ENCODE results near the gene CERS2. TPM values are rescaled to one million over a fixed set of nuclear protein-coding genes. Genes with fewer than 3 reads are reported as not detected.

CERS2 gene
- total RNA-seq, 1 donor from 2014 or later, result 223 TPM

- peaks cover 39% of the 10 kb centered on the region for H3K4me1 Mint-ChIP-seq (ENCODE audit: low read depth)
- H3K4me3 Mint-ChIP-seq (ENCODE audit: unreplicated experiment), result no peak overlapping the region
Measured at GRCh38 chr1:150979092-150980056, 4.7 kb upstream of the CERS2 start.

GRCh38 chr1:150976879-150977694 is 2.5 kb upstream of the CERS2 start:
- peak; percentile 93 for DNase-seq (ENCODE audit: low spot score)
- H3K27ac Mint-ChIP-seq (ENCODE audit: unreplicated experiment), result peak overlapping the region; percentile 91
- H3K36me3 Mint-ChIP-seq (ENCODE audit: low read depth), result no peaks in the 10 kb centered on the region
- H3K27me3 Mint-ChIP-seq (ENCODE audit: low read depth), result no peaks in the 10 kb centered on the region
- peak overlapping the region; percentile 47 for H3K4me3 Mint-ChIP-seq (ENCODE audit: unreplicated experiment)
- peaks cover 52% of the 10 kb centered on the region for H3K4me1 Mint-ChIP-seq (ENCODE audit: low read depth)
- no peak for TF ChIP-seq CTCF (IDR thresholded peaks at IDR 0.05)
- H3K9me3 Mint-ChIP-seq (ENCODE audit: low read depth), result no peaks in the 10 kb centered on the region

More at GRCh38 chr1:150979092-150980056, 4.7 kb upstream of the CERS2 start:
- no peaks in the 10 kb centered on the region for H3K27me3 Mint-ChIP-seq (ENCODE audit: low read depth)
- TF ChIP-seq CTCF (IDR thresholded peaks at IDR 0.05), result peak; percentile 100
- no peaks in the 10 kb centered on the region for H3K9me3 Mint-ChIP-seq (ENCODE audit: low read depth)
- no peak for DNase-seq (ENCODE audit: low spot score)
- no peaks in the 10 kb centered on the region for H3K36me3 Mint-ChIP-seq (ENCODE audit: low read depth)
- H3K27ac Mint-ChIP-seq (ENCODE audit: unreplicated experiment), result no peak overlapping the region

- Mint-ChIP-seq H3K27ac (ENCODE audit: unreplicated experiment) (peak overlapping the region; percentile 91), H3K9me3 (ENCODE audit: low read depth) (no peaks in the 10 kb centered on the region), H3K4me3 (ENCODE audit: unreplicated experiment) (no peak overlapping the region), H3K27me3 (ENCODE audit: low read depth) (no peaks in the 10 kb centered on the region), H3K4me1 (ENCODE audit: low read depth) (peaks cover 56% of the 10 kb centered on the region), H3K36me3 (ENCODE audit: low read depth) (no peaks in the 10 kb centered on the region)
- DNase-seq (ENCODE audit: low spot score), result no peak
- no peak for TF ChIP-seq CTCF (IDR thresholded peaks at IDR 0.05)
Measured at GRCh38 chr1:150976401-150976821, 1.8 kb upstream of the CERS2 start.

GRCh38 chr1:150973836-150974579 is 627 bp downstream of the CERS2 start:
- Mint-ChIP-seq H3K4me1 (ENCODE audit: low read depth) (peaks cover 60% of the 10 kb centered on the region), H3K4me3 (ENCODE audit: unreplicated experiment) (peak overlapping the region; percentile 83), H3K27ac (ENCODE audit: unreplicated experiment) (peak overlapping the region; percentile 93), H3K36me3 (ENCODE audit: low read depth) (no peaks in the 10 kb centered on the region), H3K9me3 (ENCODE audit: low read depth) (no peaks in the 10 kb centered on the region), H3K27me3 (ENCODE audit: low read depth) (no peaks in the 10 kb centered on the region)
- no peak for DNase-seq (ENCODE audit: low spot score)
- peak; percentile 10 for TF ChIP-seq CTCF (IDR thresholded peaks at IDR 0.05)
